K562 (cell line): ENCODE results near the gene SNX27. TPM values are rescaled to one million over a fixed set of nuclear protein-coding genes. Genes with fewer than 3 reads are reported as not detected.

Experiments
- ATAC-seq: fragments of 200-7000 bp; cut with Tn5 transposase; 3 replicates; pipeline ENCODE4 v1.9.1; 2020; ENCODE audit warnings: moderate library complexity
- BruUV-seq: library from RNA; stranded (reverse); fragments of 400-500 nt; replicated peaks from 2 replicates; lab custom pipeline; 2021; lab: Mats Ljungman, UMichigan
- CTCF ChIA-PET: fragments of 300-600 bp; formaldehyde crosslinking; extraction: SDS; loops from one replicate; lab custom pipeline; 2021; ENCODE audit warnings: low intra/inter-chr PET ratio; lab: Yijun Ruan, JAX
- POLR2A ChIA-PET: fragments of 300-600, 350-650 bp; sonication (Branson Sonifier 250); formaldehyde crosslinking; extraction: SDS; loops from one replicate; lab custom pipeline; 2021; ENCODE audit warnings: antibody characterized with exemption, inconsistent platforms; lab: Yijun Ruan, JAX
- DNase-seq, 4 experiments: peaks; one replicate each; pipeline versions ENCODE4 v3.0.0 to v3.0.0-alpha.2; 2011 to 2018; ENCODE audit warnings: low spot score in 3 of 4, mixed read lengths in 3 of 4; ENCODE audit errors: extremely low read depth in 1 of 4
- FAIRE-seq: peaks from 2 replicates; lab custom pipeline; 2011; peaks lifted over from hg19 to GRCh38; lab: Jason Lieb, UNC
- H2AFZ ChIP-seq: 2 replicates; pipeline ENCODE4 v1.6.0; 2011; ENCODE audit warnings: low read depth, low read length, control low read depth, inconsistent platforms
- H3K27ac ChIP-seq: fragments of 200-600 bp; 3 replicates; pipeline ENCODE4 v1.8.0; 2011; ENCODE audit warnings: low read depth, mild to moderate bottlenecking, control low read depth, inconsistent platforms, low read length, moderate library complexity, mixed read lengths; ENCODE audit errors: extremely low read depth
- H3K27me3 ChIP-seq, 2 experiments: fragments of 300-600 bp in 1 of 2; 2 replicates in 1 of 2; 3 replicates in 1 of 2; pipeline versions ENCODE4 v1.6.0 to v1.8.0; 2011; ENCODE audit warnings: inconsistent platforms in 2 of 2, low read length in 2 of 2, mild to moderate bottlenecking in 1 of 2, mixed read lengths in 1 of 2, moderate library complexity in 1 of 2; ENCODE audit not compliant: control insufficient read depth in 2 of 2, insufficient read depth in 2 of 2
- H3K36me3 ChIP-seq: fragments of 300-600 bp; 3 replicates; pipeline ENCODE4 v1.8.0; 2011; ENCODE audit warnings: mild to moderate bottlenecking, low read length, inconsistent platforms; ENCODE audit not compliant: control insufficient read depth, insufficient read depth
- H3K4me1 ChIP-seq, 2 experiments: fragments of 200-600 bp in 1 of 2; replicated peaks in 1 of 2; 2 replicates in 1 of 2; 3 replicates in 1 of 2; pipeline versions ENCODE4 v1.5.1 to v1.8.0; 2011; ENCODE audit warnings: inconsistent platforms in 2 of 2, low read length in 2 of 2, mild to moderate bottlenecking in 1 of 2, mixed read lengths in 1 of 2, moderate library complexity in 1 of 2; ENCODE audit not compliant: control insufficient read depth in 2 of 2, insufficient read depth in 2 of 2
- H3K4me2 ChIP-seq: 2 replicates; pipeline ENCODE4 v1.6.1; 2011; ENCODE audit warnings: low read length, control low read depth, inconsistent platforms, mixed read lengths; ENCODE audit not compliant: insufficient read depth
- H3K4me3 ChIP-seq: fragments of 200-600 bp; sonication (generic), shearing (Covaris generic); 2 replicates; pipeline ENCODE4 v1.5.1; 2016; ENCODE audit warnings: control low read depth, inconsistent platforms
- H3K79me2 ChIP-seq: fragments of 200-600 bp; 3 replicates; pipeline ENCODE4 v1.8.0; 2011; ENCODE audit warnings: low read length, inconsistent platforms; ENCODE audit not compliant: control insufficient read depth, insufficient read depth
- H3K9ac ChIP-seq, 2 experiments: 2 replicates each; pipeline versions ENCODE4 v1.6.0 to v1.6.1; 2011; ENCODE audit warnings: low read depth in 2 of 2, low read length in 2 of 2, control low read depth in 1 of 2, inconsistent platforms in 1 of 2, mild to moderate bottlenecking in 1 of 2, mixed read lengths in 1 of 2; ENCODE audit not compliant: insufficient read depth in 1 of 2
- H3K9me1 ChIP-seq: one replicate; pipeline ENCODE4 v1.6.0; 2011; ENCODE audit warnings: inconsistent platforms, mild to moderate bottlenecking, low read length, moderate library complexity; ENCODE audit not compliant: control insufficient read depth, insufficient read depth
- H3K9me3 ChIP-seq: replicated peaks from 2 replicates; pipeline ENCODE4 v1.5.1; 2011; ENCODE audit warnings: low read depth, low read length, inconsistent platforms; ENCODE audit not compliant: control insufficient read depth, insufficient read depth
- H4K20me1 ChIP-seq: replicated peaks from 2 replicates; pipeline ENCODE4 v1.6.1; 2011; ENCODE audit warnings: low read length, inconsistent platforms, mixed read lengths; ENCODE audit not compliant: control insufficient read depth, insufficient read depth
- C11orf30 ChIP-seq: fragments of 450-650 bp; IDR thresholded peaks from 2 replicates; pipeline ENCODE4 v1.6.1; 2016; ENCODE audit warnings: low read depth, mild to moderate bottlenecking
- CCNT2 ChIP-seq: IDR thresholded peaks from 2 replicates; pipeline ENCODE4 v1.6.1; 2011; ENCODE audit warnings: borderline replicate concordance, low read depth, mild to moderate bottlenecking, moderate library complexity, mixed read lengths, low read length; ENCODE audit not compliant: insufficient read length; ENCODE audit errors: extremely low read depth
- CSDE1 ChIP-seq, 2 experiments: fragments of 450-650 bp; IDR thresholded peaks; 2 replicates each; pipeline ENCODE4 v1.6.1; 2016; ENCODE audit warnings: mild to moderate bottlenecking in 1 of 2
- DIDO1 ChIP-seq: fragments of 450-650 bp; IDR thresholded peaks from 2 replicates; pipeline ENCODE4 v1.6.1; 2016; ENCODE audit warnings: low read depth, missing biosample characterization, missing genetic modification characterization
- HOXB6 ChIP-seq: fragments of 250-450 bp; sonication (Bioruptor Pico); IDR thresholded peaks from 2 replicates; pipeline ENCODE4 v1.5.1; 2022; ENCODE audit warnings: mild to moderate bottlenecking, borderline replicate concordance
- HSF4 ChIP-seq: fragments of 250-450 bp; sonication (Bioruptor Pico); IDR thresholded peaks from 2 replicates; pipeline ENCODE4 v2.1.2; 2022; ENCODE audit warnings: mild to moderate bottlenecking, moderate library complexity, borderline replicate concordance
- MED1 ChIP-seq: sonication (generic); formaldehyde crosslinking; IDR thresholded peaks from 2 replicates; pipeline ENCODE4 v1.8.1; 2023; ENCODE audit warnings: missing genetic modification reagents, borderline replicate concordance
- MTA3 ChIP-seq: fragments of 450-650 bp; formaldehyde crosslinking; IDR thresholded peaks from 2 replicates; pipeline ENCODE4 v1.6.1; 2017; ENCODE audit warnings: mild to moderate bottlenecking, borderline replicate concordance
- SREBF2 ChIP-seq: sonication (generic); formaldehyde crosslinking; IDR thresholded peaks from 2 replicates; pipeline ENCODE4 v1.4.0; 2020; ENCODE audit warnings: mild to moderate bottlenecking, missing genetic modification reagents
- TAF1 ChIP-seq: IDR thresholded peaks from 2 replicates; pipeline ENCODE4 v1.6.1; 2011; ENCODE audit warnings: mild to moderate bottlenecking, low read length, moderate library complexity; ENCODE audit not compliant: insufficient read depth, control insufficient read depth, severe bottlenecking; ENCODE audit errors: extremely low read depth
- ZBTB1 ChIP-seq: sonication (generic); formaldehyde crosslinking; IDR thresholded peaks from 2 replicates; pipeline ENCODE4 v1.8.1; 2023; ENCODE audit warnings: missing genetic modification reagents, low read depth, mild to moderate bottlenecking, borderline replicate concordance
- ZNF165 ChIP-seq: fragments of 250-450 bp; sonication (Bioruptor Pico); IDR thresholded peaks from 2 replicates; pipeline ENCODE4 v1.4.0; 2020; ENCODE audit warnings: borderline replicate concordance
- ZNF184 ChIP-seq: sonication (generic); formaldehyde crosslinking; IDR thresholded peaks from 2 replicates; pipeline ENCODE4 v1.5.0; 2020; ENCODE audit warnings: missing genetic modification reagents
- ZSCAN29 ChIP-seq: fragments of 450-650 bp; IDR thresholded peaks from 2 replicates; pipeline ENCODE4 v1.6.1; 2017
- WGBS: fragments of 100-300 bp; shearing (Covaris generic); methylation state at CpG from one replicate; pipeline ENCODE4 v1.1.6; 2016; ENCODE audit warnings: low coverage, mixed read lengths; ENCODE audit not compliant: insufficient coverage; ENCODE audit errors: missing lambda C conversion rate; 5-methylcytosine and 5-hydroxymethylcytosine counted together
- in situ Hi-C: fragments of 300-500 bp; cut with MboI; formaldehyde crosslinking; loops from 4 replicates; pipeline ENCODE4 v1.15.0; 2018; ENCODE audit warnings: inconsistent platforms, mixed read lengths
- intact Hi-C: fragments of 100-400 bp; cut with micrococcal nuclease; formaldehyde crosslinking; loops from 2 replicates; pipeline ENCODE4 v1.14.2; 2022
- polyA plus RNA-seq, 8 experiments: library from polyadenylated mRNA; depleted of rRNA in 4 of 8; stranded (reverse) in 5 of 8; unstranded in 3 of 8; fragments of >200 nt; fragmentation: Nextera tagmentation in 2 of 8; fragmentation: Illumina TruSeq in 1 of 8; extraction: Ambion mirVana in 2 of 8; extraction: Trizol in 1 of 8; gene quantifications; 2 replicates each; pipeline versions ENCODE4 v1.2.1 to v1.2.3, GENCODE V29; 2011 to 2014; ENCODE audit warnings: inconsistent platforms in 1 of 8, missing spikeins in 1 of 8
- total RNA-seq, 7 experiments: library from RNA; depleted of rRNA in 6 of 7; stranded (reverse); fragments of >200 nt in 6 of 7; fragmentation: Illumina TruSeq in 2 of 7; extraction: Trizol in 2 of 7; gene quantifications; 2 replicates each; pipeline versions ENCODE4 v1.2.1 to v1.2.3, GENCODE V29; 2011 to 2021; ENCODE audit warnings: low replicate concordance in 1 of 7
- TF ChIP-seq, protein P1 (sequence below): fragments of 450-650 bp; IDR thresholded peaks from 2 replicates; pipeline ENCODE4 v1.6.1; 2014; ENCODE audit warnings: low read depth, mild to moderate bottlenecking, moderate library complexity, borderline replicate concordance
- TF ChIP-seq, protein P2 (sequence below): sonication (generic); formaldehyde crosslinking; IDR thresholded peaks from 2 replicates; pipeline ENCODE4 v1.9.0; 2022; ENCODE audit warnings: mild to moderate bottlenecking, missing genetic modification reagents
- TF ChIP-seq, protein P3 (sequence below): fragments of 250-450 bp; sonication (Bioruptor Pico); IDR thresholded peaks from 2 replicates; pipeline ENCODE4 v1.8.0; 2021; ENCODE audit warnings: moderate library complexity, mild to moderate bottlenecking, inconsistent platforms
- TF ChIP-seq, protein P4 (sequence below): fragments of 450-650 bp; conservative IDR thresholded peaks from 2 replicates; pipeline ENCODE4 v1.6.1; 2016; ENCODE audit warnings: missing genetic modification characterization, low read depth, mild to moderate bottlenecking, missing compliant biosample characterization, moderate library complexity

Gene SNX27
- total and polyA plus RNA-seq, 9 of the 15 experiments (the other 6 are each of a cell fraction or from before 2014, with no cell fraction given) = 4.5 to 18.7 (median 10.1) TPM

DNA sequence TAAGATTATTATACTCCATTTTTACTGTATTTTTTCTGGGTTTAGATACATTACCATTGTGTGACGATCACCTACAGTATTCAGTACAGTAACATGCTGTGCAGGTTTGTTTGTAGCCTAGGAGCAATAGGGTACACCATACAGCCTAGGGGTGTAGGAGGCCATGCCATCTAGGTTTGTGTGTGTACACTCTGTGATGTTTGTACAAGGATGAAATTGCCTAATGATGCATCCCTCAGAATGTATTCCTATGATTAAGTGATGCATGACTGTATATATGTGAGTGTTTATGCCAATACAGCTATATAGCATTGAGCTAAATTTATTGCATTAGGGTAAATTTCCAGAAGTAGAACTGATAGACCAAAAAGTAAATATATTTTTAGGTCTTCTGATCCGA lies 48.5 kb upstream of the SNX27 start:
- DNase-seq (no peak), FAIRE-seq (no peak), ATAC-seq (no peak)
- Histone ChIP-seq H2AFZ (no peak overlapping the region), H3K79me2 (no peaks in the 10 kb centered on the region), H3K27ac (no peak overlapping the region), H3K27me3 (peaks cover 10 to 20% of the 10 kb centered on the region in 2 experiments), H3K9ac (no peak overlapping the region), H3K4me2 (no peak overlapping the region), H3K4me3 (no peak overlapping the region), H3K9me3 (no peaks in the 10 kb centered on the region), H4K20me1 (0 out of 2 replicates have a peak, but pooled peaks cover 4% of the 10 kb centered on the region), H3K36me3 (no peaks in the 10 kb centered on the region), H3K4me1 (no peaks in the 10 kb centered on the region; a peak in 1 of 5 replicates), H3K9me1 (no peaks in the 10 kb centered on the region)
- no peak for TF ChIP-seq SREBF2 (CRISPR knock-in tag)
- TF ChIP-seq ZBTB1 = no peak
- TF ChIP-seq, protein P1, sequence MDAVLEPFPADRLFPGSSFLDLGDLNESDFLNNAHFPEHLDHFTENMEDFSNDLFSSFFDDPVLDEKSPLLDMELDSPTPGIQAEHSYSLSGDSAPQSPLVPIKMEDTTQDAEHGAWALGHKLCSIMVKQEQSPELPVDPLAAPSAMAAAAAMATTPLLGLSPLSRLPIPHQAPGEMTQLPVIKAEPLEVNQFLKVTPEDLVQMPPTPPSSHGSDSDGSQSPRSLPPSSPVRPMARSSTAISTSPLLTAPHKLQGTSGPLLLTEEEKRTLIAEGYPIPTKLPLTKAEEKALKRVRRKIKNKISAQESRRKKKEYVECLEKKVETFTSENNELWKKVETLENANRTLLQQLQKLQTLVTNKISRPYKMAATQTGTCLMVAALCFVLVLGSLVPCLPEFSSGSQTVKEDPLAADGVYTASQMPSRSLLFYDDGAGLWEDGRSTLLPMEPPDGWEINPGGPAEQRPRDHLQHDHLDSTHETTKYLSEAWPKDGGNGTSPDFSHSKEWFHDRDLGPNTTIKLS = no peak
- TF ChIP-seq, protein P2, sequence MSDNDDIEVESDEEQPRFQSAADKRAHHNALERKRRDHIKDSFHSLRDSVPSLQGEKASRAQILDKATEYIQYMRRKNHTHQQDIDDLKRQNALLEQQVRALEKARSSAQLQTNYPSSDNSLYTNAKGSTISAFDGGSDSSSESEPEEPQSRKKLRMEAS (CRISPR knock-in tag) = no peak
- no peak for TF ChIP-seq CCNT2
- no peak for TF ChIP-seq C11orf30
- TF ChIP-seq MTA3 = no peak
- TF ChIP-seq ZNF165 (CRISPR knock-in tag) = no peak
- no peak for TF ChIP-seq HSF4
- TF ChIP-seq, protein P3, sequence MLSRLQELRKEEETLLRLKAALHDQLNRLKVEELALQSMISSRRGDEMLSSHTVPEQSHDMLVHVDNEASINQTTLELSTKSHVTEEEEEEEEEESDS (CRISPR knock-in tag) = no peak
- no peak for TF ChIP-seq MED1
- no peak for TF ChIP-seq HOXB6 (CRISPR knock-in tag)
- TF ChIP-seq TAF1 = no peak
- TF ChIP-seq ZNF184 (CRISPR knock-in tag) = no peak
- TF ChIP-seq CSDE1 (IDR thresholded peaks at IDR 0.05) = no peak
- TF ChIP-seq, protein P4, sequence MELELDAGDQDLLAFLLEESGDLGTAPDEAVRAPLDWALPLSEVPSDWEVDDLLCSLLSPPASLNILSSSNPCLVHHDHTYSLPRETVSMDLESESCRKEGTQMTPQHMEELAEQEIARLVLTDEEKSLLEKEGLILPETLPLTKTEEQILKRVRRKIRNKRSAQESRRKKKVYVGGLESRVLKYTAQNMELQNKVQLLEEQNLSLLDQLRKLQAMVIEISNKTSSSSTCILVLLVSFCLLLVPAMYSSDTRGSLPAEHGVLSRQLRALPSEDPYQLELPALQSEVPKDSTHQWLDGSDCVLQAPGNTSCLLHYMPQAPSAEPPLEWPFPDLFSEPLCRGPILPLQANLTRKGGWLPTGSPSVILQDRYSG = no peak
- TF ChIP-seq ZSCAN29 = no peak
- TF ChIP-seq DIDO1 (tag) = no peak
- in situ Hi-C loops = no loop called here
- POLR2A ChIA-PET = no interaction called here
- BruUV-seq = no TSS peak
- WGBS = 2% methylated on average over 2 of the region's 2 CpGs
- CTCF ChIA-PET = no interaction called here
- intact Hi-C loops = no loop called here
